ENCODE results near the gene SF3B5.
A peak's percentile ranks its signal among the peaks of the same experiment; 100 is the strongest.

The SF3B5 gene

DNA sequence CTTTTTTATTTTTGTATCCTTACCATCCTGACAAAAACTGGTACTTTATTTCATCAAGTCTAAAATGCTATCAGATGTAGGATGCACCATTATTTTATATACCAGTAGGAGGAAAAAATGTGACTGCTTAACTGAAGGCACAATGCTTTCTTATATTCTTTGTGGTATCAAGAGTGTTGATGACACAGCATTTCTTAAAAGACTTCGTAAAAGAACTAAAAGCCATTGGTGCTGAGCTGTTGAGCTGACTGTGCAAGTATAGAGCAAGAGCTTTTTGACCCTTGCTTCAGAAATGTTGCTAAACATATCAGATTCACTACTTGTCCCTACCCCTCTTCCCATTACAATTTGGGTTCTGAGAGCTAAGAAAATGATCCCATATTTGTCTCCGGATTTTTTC is 17.5 kb downstream of the SF3B5 start:
- Histone ChIP-seq H3K9ac (ENCODE audit: low read length) (no peak overlapping the region), H3K9me3 (ENCODE audit: control insufficient read depth, low read depth, low read length) (no peaks in the 10 kb centered on the region), H3K27ac (ENCODE audit: low read length) (no peak overlapping the region), H3K36me3 (ENCODE audit: control insufficient read depth, low read depth, low read length) (no peaks in the 10 kb centered on the region), H3K27me3 (ENCODE audit: control insufficient read depth, insufficient read depth, low read length) (no peaks in the 10 kb centered on the region), H3K4me3 (ENCODE audit: low read length) (no peak overlapping the region), H3K4me1 (ENCODE audit: control insufficient read depth, low read depth, low read length) (peaks cover 5% of the 10 kb centered on the region)

- Histone ChIP-seq H3K4me1 (ENCODE audit: control insufficient read depth, low read depth, low read length) (peaks cover 5% of the 10 kb centered on the region), H3K27me3 (ENCODE audit: control insufficient read depth, insufficient read depth, low read length) (no peaks in the 10 kb centered on the region), H3K36me3 (ENCODE audit: control insufficient read depth, low read depth, low read length) (no peaks in the 10 kb centered on the region), H3K27ac (ENCODE audit: low read length) (no peak overlapping the region), H3K4me3 (ENCODE audit: low read length) (no peak overlapping the region), H3K9ac (ENCODE audit: low read length) (no peak overlapping the region), H3K9me3 (ENCODE audit: control insufficient read depth, low read depth, low read length) (no peaks in the 10 kb centered on the region)
These were observed 19.5 kb downstream of the SF3B5 start for GRCh38 chr6:144075875-144076274.

DNA sequence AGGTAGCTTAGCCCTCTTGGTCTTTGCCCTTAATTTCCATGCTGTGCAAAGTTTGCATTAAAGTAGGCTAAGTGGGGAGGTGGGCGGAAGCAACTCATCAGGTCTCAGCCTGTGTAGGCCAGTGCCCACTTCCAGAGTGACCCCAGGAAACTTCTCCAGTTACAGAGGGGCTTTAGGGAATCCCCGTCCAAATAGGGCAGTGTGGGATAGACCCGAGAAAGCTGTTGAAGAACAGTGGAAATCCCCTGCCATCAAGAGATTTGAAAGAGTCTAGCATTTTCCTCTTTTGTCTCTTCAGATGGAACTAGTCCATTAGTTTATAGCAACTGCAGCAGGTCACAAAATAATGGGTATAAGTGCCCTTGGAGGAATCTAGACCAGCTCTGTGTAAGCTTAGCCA is 20.2 kb downstream of the SF3B5 start:
- H3K27ac ChIP-seq (ENCODE audit: low read length) = no peak overlapping the region
- H3K9me3 ChIP-seq (ENCODE audit: control insufficient read depth, low read depth, low read length) = no peaks in the 10 kb centered on the region
- H3K36me3 ChIP-seq (ENCODE audit: control insufficient read depth, low read depth, low read length) = no peaks in the 10 kb centered on the region
- H3K4me1 ChIP-seq (ENCODE audit: control insufficient read depth, low read depth, low read length) = peaks cover 5% of the 10 kb centered on the region
- no peak overlapping the region for H3K4me3 ChIP-seq (ENCODE audit: low read length)
- H3K27me3 ChIP-seq (ENCODE audit: control insufficient read depth, insufficient read depth, low read length) = no peaks in the 10 kb centered on the region
- no peak overlapping the region for H3K9ac ChIP-seq (ENCODE audit: low read length)

- Histone ChIP-seq H3K9ac (ENCODE audit: low read length) (no peak overlapping the region), H3K27ac (ENCODE audit: low read length) (no peak overlapping the region), H3K36me3 (ENCODE audit: control insufficient read depth, low read depth, low read length) (no peaks in the 10 kb centered on the region), H3K4me3 (ENCODE audit: low read length) (no peak overlapping the region), H3K9me3 (ENCODE audit: control insufficient read depth, low read depth, low read length) (no peaks in the 10 kb centered on the region), H3K4me1 (ENCODE audit: control insufficient read depth, low read depth, low read length) (peaks cover 5% of the 10 kb centered on the region), H3K27me3 (ENCODE audit: control insufficient read depth, insufficient read depth, low read length) (no peaks in the 10 kb centered on the region)
These were observed 22.3 kb downstream of the SF3B5 start for GRCh38 chr6:144073024-144073423.

GRCh38 chr6:144069506-144069905 is 25.9 kb downstream of the SF3B5 start:
- Histone ChIP-seq H3K9ac (ENCODE audit: low read length) (no peak overlapping the region), H3K27me3 (ENCODE audit: control insufficient read depth, insufficient read depth, low read length) (peaks cover 27% of the 10 kb centered on the region), H3K36me3 (ENCODE audit: control insufficient read depth, low read depth, low read length) (no peaks in the 10 kb centered on the region), H3K4me1 (ENCODE audit: control insufficient read depth, low read depth, low read length) (no peaks in the 10 kb centered on the region), H3K27ac (ENCODE audit: low read length) (no peak overlapping the region), H3K9me3 (ENCODE audit: control insufficient read depth, low read depth, low read length) (no peaks in the 10 kb centered on the region), H3K4me3 (ENCODE audit: low read length) (no peak overlapping the region)

GRCh38 chr6:144068794-144069193 is 26.6 kb downstream of the SF3B5 start:
- Histone ChIP-seq H3K36me3 (ENCODE audit: control insufficient read depth, low read depth, low read length) (no peaks in the 10 kb centered on the region), H3K9me3 (ENCODE audit: control insufficient read depth, low read depth, low read length) (no peaks in the 10 kb centered on the region), H3K4me1 (ENCODE audit: control insufficient read depth, low read depth, low read length) (no peaks in the 10 kb centered on the region), H3K4me3 (ENCODE audit: low read length) (no peak overlapping the region), H3K27me3 (ENCODE audit: control insufficient read depth, insufficient read depth, low read length) (peaks cover 34% of the 10 kb centered on the region), H3K9ac (ENCODE audit: low read length) (no peak overlapping the region), H3K27ac (ENCODE audit: low read length) (no peak overlapping the region)

- H3K27me3 ChIP-seq (ENCODE audit: control insufficient read depth, insufficient read depth, low read length) = peaks cover 53% of the 10 kb centered on the region
- peaks cover 6% of the 10 kb centered on the region for H3K4me1 ChIP-seq (ENCODE audit: control insufficient read depth, low read depth, low read length)
- H3K9ac ChIP-seq (ENCODE audit: low read length) = no peak overlapping the region
- no peak overlapping the region for H3K4me3 ChIP-seq (ENCODE audit: low read length)
- no peaks in the 10 kb centered on the region for H3K9me3 ChIP-seq (ENCODE audit: control insufficient read depth, low read depth, low read length)
- no peak overlapping the region for H3K27ac ChIP-seq (ENCODE audit: low read length)
- no peaks in the 10 kb centered on the region for H3K36me3 ChIP-seq (ENCODE audit: control insufficient read depth, low read depth, low read length)
These were observed 28.5 kb downstream of the SF3B5 start for GRCh38 chr6:144066741-144067484.

GRCh38 chr6:144066255-144066654 is 29.1 kb downstream of the SF3B5 start:
- Histone ChIP-seq H3K27ac (ENCODE audit: low read length) (no peak overlapping the region), H3K36me3 (ENCODE audit: control insufficient read depth, low read depth, low read length) (no peaks in the 10 kb centered on the region), H3K27me3 (ENCODE audit: control insufficient read depth, insufficient read depth, low read length) (peaks cover 59% of the 10 kb centered on the region), H3K9me3 (ENCODE audit: control insufficient read depth, low read depth, low read length) (no peaks in the 10 kb centered on the region), H3K4me1 (ENCODE audit: control insufficient read depth, low read depth, low read length) (peaks cover 6% of the 10 kb centered on the region), H3K9ac (ENCODE audit: low read length) (no peak overlapping the region), H3K4me3 (ENCODE audit: low read length) (no peak overlapping the region)

- peaks cover 70% of the 10 kb centered on the region for H3K27me3 ChIP-seq (ENCODE audit: control insufficient read depth, insufficient read depth, low read length)
- H3K9ac ChIP-seq (ENCODE audit: low read length) = no peak overlapping the region
- H3K4me3 ChIP-seq (ENCODE audit: low read length) = peak overlapping the region; percentile 71
- H3K4me1 ChIP-seq (ENCODE audit: control insufficient read depth, low read depth, low read length) = peaks cover 6% of the 10 kb centered on the region
- H3K9me3 ChIP-seq (ENCODE audit: control insufficient read depth, low read depth, low read length) = no peaks in the 10 kb centered on the region
- no peak overlapping the region for H3K27ac ChIP-seq (ENCODE audit: low read length)
- no peaks in the 10 kb centered on the region for H3K36me3 ChIP-seq (ENCODE audit: control insufficient read depth, low read depth, low read length)
These were observed 30.1 kb downstream of the SF3B5 start for GRCh38 chr6:144065213-144065660.

DNA sequence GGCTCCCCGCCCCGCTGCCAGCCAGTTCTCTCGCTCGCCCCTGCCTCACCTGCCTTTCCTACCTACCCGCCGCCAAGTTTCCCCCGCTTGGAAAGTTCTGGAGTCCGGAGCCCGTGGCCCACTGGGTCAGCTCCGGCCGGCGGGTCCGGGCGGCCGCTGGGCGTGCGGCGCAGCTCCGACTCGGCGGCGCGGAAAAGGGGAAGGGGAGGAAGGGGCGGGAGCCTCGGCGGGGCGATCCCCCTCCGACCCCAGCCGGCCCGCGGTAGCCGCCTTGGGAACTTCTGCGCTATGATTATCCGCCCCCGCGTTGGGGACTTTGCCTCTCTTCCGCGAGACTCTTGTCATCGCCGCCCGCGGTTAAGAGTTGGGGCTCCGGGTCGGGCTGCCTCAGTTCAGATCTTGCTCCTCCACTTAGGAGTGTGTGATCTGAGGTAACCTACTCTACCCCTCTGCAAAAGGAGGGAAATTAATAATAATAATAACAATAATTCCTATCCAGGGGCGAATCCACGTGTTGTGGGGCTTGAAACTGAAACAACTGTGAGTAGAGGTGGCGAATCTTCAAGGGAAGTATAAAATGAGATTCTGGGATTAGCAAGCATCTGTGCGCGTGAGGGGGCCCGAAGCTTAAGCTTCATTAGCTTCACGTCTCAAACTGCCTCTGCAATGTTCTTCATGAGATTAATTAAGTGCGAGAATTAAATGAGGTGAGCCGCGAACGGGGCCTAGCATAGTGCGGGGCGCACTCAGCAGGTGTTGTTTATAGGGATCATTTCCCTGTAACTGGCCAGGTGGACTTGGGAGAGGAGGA is 30.8 kb downstream of the SF3B5 start:
- Histone ChIP-seq H3K4me1 (ENCODE audit: control insufficient read depth, low read depth, low read length) (peaks cover 6% of the 10 kb centered on the region), H3K27me3 (ENCODE audit: control insufficient read depth, insufficient read depth, low read length) (peaks cover 70% of the 10 kb centered on the region), H3K36me3 (ENCODE audit: control insufficient read depth, low read depth, low read length) (no peaks in the 10 kb centered on the region), H3K4me3 (ENCODE audit: low read length) (peak overlapping the region; percentile 71), H3K27ac (ENCODE audit: low read length) (no peak overlapping the region), H3K9ac (ENCODE audit: low read length) (peak overlapping the region; percentile 15), H3K9me3 (ENCODE audit: control insufficient read depth, low read depth, low read length) (no peaks in the 10 kb centered on the region)

DNA sequence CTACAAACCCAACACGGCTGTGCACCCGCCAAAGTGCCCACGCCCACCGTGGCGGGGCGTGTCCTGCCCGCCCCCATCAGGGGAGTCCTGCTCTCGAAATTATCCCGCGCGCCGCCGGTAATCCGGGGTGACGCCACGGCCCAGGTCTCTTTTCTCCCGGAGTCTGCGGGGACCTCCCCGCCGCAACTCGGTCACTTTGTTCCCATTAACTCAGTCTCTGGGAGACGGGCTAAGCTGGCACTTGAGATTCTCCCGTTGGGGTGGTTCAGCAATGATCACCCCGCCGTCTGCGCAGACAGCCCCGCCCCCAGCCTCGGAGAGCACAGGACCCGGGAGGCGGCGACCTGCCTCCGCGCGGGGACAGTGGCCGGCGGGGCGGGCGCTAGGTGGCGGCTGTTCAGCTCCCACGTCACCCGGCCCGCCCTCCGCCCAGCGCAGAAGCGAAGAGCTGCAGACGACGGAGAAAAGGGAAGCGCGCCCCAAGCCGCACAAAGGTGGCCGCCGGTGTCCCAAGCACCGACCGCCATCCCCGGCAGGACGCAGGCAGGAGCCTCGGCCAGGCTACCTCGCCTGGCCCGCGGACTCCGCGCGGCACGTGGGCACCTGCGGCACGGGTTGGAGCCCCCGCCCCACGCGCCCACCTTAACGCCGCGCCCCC is 31.5 kb downstream of the SF3B5 start:
- Histone ChIP-seq H3K4me1 (ENCODE audit: control insufficient read depth, low read depth, low read length) (peaks cover 6% of the 10 kb centered on the region), H3K9ac (ENCODE audit: low read length) (peak overlapping the region; percentile 15), H3K9me3 (ENCODE audit: control insufficient read depth, low read depth, low read length) (no peaks in the 10 kb centered on the region), H3K27me3 (ENCODE audit: control insufficient read depth, insufficient read depth, low read length) (peaks cover 70% of the 10 kb centered on the region), H3K27ac (ENCODE audit: low read length) (no peak overlapping the region), H3K36me3 (ENCODE audit: control insufficient read depth, low read depth, low read length) (no peaks in the 10 kb centered on the region), H3K4me3 (ENCODE audit: low read length) (peak overlapping the region; percentile 71)
